Dermis blood vessel endothelial cell (primary cell): ENCODE results near the gene GNB5. TPM values are rescaled to one million over a fixed set of nuclear protein-coding genes. Genes with fewer than 3 reads are reported as not detected.
A peak's percentile ranks its signal among the peaks of the same experiment; 100 is the strongest.
"Not testable (repeated sequence)": the region's sequence is repeated elsewhere in the genome, so short reads cannot be mapped to it uniquely, and the experiment has no call there.

Experiments used
- DNase-seq: peaks from one replicate; pipeline ENCODE4 v3.0.0; 2010
- total RNA-seq: library from RNA; depleted of rRNA; stranded (reverse); fragments of >200 nt; gene quantifications from 2 replicates; pipeline ENCODE4 v1.2.3, GENCODE V29; 2014

GNB5 gene
- total RNA-seq, 1 donor from 2014 or later = 31.8 TPM

GRCh38 chr15:52206446-52206845, 15.3 kb upstream of the GNB5 start:
- no peak for DNase-seq

GRCh38 chr15:52204657-52205056, 13.5 kb upstream of the GNB5 start:
- DNase-seq = no peak

GRCh38 chr15:52200831-52201365, 9.7 kb upstream of the GNB5 start:
- DNase-seq = peak; percentile 54

- DNase-seq = no peak
Measured at GRCh38 chr15:52199271-52199670, 8.1 kb upstream of the GNB5 start.

- no peak for DNase-seq
Measured at GRCh38 chr15:52196891-52197290, 5.7 kb upstream of the GNB5 start.

GRCh38 chr15:52193791-52194190, 2.6 kb upstream of the GNB5 start:
- no peak for DNase-seq

- DNase-seq = no peak
Measured at GRCh38 chr15:52193321-52193720, 2.1 kb upstream of the GNB5 start.

GRCh38 chr15:52186651-52187486, 4.3 kb downstream of the GNB5 start:
- DNase-seq = no peak

- no peak for DNase-seq
Measured at GRCh38 chr15:52185151-52185561, 6.0 kb downstream of the GNB5 start.

- DNase-seq = no peak
Measured at GRCh38 chr15:52184721-52185120, 6.5 kb downstream of the GNB5 start.

GRCh38 chr15:52183562-52184173, 7.5 kb downstream of the GNB5 start:
- DNase-seq = peak; percentile 59

- no peak for DNase-seq
Measured at GRCh38 chr15:52181938-52182780, 9.0 kb downstream of the GNB5 start.

GRCh38 chr15:52180851-52181450, 10.2 kb downstream of the GNB5 start:
- DNase-seq = no peak

GRCh38 chr15:52180196-52180835, 10.9 kb downstream of the GNB5 start:
- DNase-seq = no peak

- peak; percentile 87 for DNase-seq
Measured at GRCh38 chr15:52179278-52180195, 11.7 kb downstream of the GNB5 start.

- peak; percentile 17 for DNase-seq
Measured at GRCh38 chr15:52178765-52179164, 12.4 kb downstream of the GNB5 start.

- DNase-seq = no peak
Measured at GRCh38 chr15:52172869-52173268, 18.3 kb downstream of the GNB5 start.

- no peak for DNase-seq
Measured at GRCh38 chr15:52171807-52172206, 19.4 kb downstream of the GNB5 start.

GRCh38 chr15:52171386-52171785, 19.8 kb downstream of the GNB5 start:
- DNase-seq = peak; percentile 40

GRCh38 chr15:52170199-52170598, 21.0 kb downstream of the GNB5 start:
- DNase-seq = not testable (repeated sequence)
